GM19240 (cell line): ENCODE data around the gene ST8SIA5.
"Not testable (repeated sequence)": the region's sequence is repeated elsewhere in the genome, so short reads cannot be mapped to it uniquely, and the experiment has no call there.

Experiments
- DNase-seq: peaks from one replicate; pipeline ENCODE4 v3.0.0; 2011; ENCODE audit warnings: low spot score; ENCODE audit not compliant: insufficient read length

ST8SIA5 gene, protein sequence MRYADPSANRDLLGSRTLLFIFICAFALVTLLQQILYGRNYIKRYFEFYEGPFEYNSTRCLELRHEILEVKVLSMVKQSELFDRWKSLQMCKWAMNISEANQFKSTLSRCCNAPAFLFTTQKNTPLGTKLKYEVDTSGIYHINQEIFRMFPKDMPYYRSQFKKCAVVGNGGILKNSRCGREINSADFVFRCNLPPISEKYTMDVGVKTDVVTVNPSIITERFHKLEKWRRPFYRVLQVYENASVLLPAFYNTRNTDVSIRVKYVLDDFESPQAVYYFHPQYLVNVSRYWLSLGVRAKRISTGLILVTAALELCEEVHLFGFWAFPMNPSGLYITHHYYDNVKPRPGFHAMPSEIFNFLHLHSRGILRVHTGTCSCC

DNA sequence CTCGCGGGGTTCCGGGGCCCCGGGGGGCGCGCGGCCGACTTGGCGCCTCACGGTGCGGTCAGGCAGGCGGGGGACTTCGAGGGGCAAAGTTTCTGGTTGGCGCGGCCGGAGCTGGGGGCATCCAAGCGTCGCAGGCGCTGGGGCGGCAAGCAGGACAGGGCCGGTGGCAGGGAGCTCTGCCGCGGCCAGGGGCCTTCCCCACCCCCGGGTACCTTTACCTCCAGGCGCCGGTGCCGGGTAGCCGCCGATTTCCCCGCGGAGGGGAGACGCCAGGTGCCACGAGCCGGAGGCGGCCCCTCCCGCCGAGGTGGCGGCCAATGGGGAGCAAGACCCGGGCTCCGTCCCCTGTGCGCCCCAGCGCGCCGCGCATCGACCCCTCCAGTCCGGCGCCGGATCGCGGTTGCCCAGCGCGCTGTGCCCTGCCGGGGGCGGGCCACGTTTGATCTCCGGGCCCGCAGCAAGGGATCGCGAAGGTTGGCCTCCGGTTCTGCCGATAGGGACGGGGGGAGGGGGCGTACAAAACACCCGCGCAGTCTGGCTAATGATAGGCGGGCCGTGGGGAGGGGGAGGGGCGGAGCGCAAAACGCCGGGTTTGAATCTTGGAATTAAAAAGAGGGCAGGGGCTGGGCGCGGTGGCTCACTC is at the start of gene ST8SIA5:
ST8SIA5 (minus strand) TSS at position 495 of the 643 bp plus-strand sequence. CDS start 545 bp downstream, outside the sequence.
- DNase-seq = no peak

DNA sequence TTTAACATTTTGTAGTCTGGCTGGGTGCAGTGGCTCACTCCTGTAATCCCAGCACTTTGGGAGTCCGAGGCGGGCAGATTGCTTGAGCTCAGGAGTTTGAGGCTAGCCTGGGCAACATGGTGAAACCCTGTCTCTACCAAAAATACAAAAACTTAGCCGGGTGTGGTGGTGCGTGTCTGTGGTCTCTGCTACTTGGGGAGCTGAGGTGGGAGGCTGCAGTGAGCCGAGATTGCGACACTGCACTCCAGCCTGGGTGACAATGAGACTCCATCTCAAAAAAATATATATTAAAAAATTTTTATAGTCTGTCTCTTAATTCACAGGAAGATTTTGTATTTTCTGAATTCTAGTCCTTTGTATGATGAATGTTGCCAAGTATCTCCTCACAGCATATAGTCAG is 39.1 kb upstream of the ST8SIA5 start:
- DNase-seq = not testable (repeated sequence)

DNA sequence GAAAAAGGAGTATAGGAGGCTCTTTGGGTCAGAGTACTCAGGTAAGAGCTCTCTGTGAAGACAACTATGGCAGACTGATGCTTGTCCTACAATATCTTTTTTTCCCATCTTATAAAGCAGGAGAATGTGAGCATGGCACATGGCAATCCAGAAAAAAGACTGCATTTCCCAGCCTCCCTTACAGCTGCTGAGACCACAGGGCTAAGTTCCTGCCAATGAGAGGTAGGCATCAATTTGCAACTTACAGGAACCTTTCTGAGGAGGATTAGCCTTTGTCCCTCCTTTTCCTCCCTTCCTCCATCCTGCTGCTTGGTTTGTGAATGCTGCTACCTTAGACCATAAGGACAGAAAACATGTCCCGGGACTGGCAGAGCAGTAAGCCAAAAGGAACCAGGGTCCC is 37.8 kb upstream of the ST8SIA5 start:
- DNase-seq = no peak

DNA sequence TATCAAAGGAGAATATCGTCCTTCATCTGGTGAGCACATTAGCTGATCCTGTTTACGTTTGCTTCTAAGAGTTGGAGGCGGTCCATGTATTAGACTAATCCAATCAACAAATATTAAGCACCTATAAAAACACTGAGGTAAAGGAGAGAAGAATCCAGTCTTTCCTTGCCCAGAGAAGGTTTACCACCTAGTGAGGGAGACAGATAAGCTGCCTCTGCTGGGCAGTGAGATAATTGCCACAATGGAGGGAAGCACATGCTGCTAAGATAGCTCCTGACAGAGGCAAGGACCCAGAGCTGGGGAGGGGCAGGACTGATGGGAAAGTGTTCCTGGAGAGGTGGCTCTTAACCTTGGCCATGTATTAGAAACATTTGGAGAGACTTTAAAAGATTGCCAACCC is 36.7 kb upstream of the ST8SIA5 start:
- no peak for DNase-seq

DNA sequence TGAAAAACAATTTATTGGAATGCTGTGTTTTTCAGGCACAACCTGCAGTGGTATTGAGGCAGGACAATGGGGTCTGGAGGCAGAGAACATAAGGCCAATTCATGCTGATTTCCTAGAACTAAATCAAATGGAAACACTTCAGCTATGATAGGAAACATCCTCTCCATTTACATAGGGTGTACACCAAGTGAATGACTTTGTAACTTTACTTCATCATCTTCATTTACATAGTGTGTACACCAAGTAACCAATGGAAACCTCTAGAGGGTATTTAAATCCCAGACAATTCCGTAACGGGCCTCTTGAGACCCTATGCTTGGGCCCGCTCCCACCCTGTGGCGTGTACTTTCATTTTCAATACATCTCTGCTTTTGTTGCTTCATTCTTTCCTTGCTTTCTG is 32.2 kb upstream of the ST8SIA5 start:
- DNase-seq = no peak

DNA sequence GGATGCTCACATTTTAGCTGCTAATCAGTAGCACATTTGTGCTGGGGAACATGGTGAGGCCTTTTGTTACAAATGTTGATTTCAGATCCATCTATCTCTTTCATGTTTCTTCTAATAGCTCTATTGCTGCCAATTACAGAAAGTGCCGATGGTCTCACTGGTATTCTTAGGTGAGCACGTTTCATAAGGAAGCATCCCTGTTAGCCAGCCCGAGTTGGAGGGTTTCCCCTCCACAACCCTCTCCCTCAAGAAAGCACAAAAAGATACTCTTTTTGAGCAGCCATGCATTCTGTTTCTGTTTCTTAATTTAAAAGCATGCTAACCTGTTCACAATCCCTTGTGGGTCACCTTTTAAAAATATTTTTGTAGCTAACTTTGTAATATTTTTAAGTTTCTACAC is 30.8 kb upstream of the ST8SIA5 start:
- no peak for DNase-seq

DNA sequence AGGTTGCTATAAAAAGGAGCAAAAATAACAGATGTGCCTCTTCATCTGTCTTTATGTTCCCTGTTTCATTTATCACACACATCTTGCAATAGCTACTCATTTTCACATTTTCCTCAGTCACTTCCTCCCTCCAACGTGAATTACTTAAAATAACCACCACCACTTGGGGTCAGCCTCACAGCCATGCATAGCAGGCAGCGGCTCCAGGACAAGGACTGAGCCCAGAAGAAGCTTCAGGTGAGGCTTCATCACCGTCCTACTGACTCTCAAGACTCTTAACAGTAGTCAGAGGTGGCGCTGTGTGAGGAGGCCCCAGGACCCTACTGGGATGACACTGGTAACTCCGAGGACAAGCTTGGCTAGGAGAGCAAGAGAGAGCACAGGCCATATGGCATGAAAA is 15.5 kb upstream of the ST8SIA5 start:
- no peak for DNase-seq

DNA sequence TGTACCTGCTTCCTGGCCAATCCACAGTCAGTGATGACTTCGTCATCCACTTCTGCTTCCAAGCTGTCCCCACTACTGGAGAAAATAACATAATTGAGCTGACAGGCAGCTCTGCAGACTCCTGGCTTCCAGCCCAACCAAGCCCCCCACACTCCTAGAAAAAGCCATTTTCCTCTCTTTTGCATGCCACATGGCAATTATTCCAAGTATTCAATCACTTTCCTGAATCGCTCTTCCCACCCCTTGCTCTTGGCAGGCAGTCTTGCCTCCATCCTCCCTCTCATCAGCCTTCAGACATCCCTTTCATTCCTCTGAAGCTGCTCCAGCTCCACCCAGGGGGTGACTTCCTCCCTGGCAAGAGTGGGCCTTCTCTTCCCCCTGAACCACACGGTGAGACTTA is 14.3 kb upstream of the ST8SIA5 start:
- DNase-seq = no peak

DNA sequence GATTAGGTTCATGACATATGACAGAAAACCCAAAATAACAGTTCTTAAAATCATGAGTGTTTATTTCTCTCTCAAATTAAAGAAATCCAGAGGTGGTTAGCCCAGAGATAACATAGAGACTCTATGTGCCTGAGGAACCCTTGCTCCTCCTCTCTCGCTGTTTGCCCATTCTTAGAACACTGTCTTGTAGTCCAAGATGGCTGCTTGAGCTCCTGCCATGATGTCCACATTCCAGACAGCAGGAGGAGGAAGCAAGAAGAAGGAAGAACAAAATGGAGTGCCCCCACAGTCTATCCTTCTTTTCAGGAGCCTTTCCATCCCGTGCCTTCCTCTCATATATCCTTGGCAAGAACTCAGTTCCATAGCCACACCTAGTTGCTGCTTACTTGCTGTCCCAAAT is 13.9 kb upstream of the ST8SIA5 start:
- DNase-seq = no peak

DNA sequence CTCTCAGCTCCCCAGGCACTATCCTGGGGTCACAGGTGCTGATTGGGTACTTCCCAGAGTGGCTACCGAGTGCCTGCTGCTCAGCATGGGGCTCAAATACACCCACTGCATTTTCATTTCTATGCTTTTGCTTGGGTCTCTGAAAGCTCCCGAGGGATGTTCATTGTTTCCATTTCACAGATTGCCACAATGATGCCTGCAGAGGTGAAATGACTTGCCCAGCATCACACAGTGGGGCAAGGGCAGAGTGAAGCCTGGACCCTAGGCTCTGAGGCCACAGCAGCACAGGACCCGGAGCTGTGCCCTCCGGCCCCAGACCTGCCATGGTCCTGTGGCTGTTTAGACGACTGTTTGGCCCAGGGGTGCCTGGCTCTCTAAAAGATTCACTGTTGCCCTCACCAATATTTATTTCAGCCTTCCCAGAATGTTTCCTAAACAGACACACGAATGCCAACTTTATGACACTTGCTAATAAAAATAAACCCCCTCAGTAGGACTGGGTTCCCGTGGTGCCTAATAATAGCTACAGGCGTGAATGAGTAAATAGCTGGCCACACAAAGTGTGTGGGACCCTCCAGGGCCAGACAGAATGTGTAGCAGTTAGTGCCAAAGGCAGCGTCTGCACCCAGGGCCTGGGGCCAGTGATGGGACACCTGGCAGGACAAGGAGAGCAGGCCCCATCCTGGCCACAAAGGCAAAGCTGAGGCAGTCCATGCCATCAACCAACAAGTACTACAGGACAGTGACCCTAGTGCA is 11.5 kb upstream of the ST8SIA5 start:
- DNase-seq = no peak

DNA sequence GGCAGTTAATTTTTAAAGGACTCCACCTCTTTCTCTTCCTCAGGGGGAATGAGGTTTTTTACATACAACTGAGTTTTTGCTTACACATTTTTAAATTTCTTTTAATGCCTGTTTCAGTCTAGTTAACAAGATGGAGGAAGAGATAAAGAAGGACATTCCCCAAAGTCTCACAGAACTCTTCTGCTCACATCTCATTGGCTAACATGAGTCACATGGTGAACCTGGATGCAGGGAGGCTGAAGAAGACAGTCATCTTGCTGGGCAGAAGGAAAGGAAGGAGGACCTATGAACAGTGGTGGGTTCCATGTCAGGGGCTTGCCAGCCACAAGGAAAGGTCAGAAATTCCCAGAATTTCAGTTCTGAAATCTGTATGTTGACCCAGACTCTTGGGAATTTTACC is 10.4 kb upstream of the ST8SIA5 start:
- DNase-seq = no peak

DNA sequence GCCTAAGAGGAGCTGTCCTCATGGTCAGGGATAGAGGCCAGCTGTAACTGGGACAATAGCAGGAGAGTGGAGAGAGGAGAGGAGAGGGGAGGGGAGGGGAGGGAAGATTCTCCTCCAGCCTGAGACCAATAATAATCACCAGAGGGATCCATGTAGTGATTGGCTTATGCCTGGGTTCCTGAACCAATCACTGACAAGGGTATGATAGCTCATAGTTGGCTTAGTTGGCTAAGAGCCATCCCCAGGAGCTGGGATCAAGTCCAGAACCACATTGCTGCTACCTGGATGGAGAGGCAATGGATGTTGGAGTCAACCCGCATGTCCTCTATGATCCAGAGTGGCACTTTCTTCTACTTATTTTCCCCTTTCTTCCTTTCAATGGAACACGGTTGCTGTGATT is 7.7 kb upstream of the ST8SIA5 start:
- DNase-seq = no peak

DNA sequence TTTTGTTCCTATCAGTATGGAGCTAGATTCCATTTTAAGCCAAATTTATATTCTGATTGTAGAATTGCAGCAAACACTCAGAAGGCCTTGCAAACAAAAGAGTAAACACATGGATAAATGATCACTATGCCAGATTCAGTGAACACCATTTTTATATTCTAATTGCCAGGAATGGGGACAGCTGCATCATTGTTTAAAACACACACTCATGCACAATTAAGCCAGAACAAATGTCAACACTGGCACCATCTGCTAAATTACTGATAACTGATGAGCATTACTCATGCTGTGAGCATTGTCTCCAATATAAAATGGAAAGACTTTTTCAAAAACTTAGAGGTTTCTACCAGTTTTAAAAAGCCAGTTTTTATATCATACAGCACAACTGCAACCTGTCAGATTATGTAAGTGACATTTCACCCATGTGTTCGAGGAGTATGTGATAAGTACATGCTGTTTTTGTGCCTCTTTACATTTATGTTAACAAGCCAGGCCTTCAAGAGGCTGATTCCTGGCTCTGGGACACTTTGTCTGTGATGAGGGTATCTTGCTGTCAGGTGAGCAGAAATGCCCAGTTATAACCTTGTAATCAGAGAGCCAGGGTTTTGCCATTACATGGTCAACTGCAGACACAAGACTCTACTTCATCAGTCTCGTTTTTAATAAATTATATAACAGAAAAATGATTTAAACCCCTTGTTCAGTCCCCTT is 4.4 kb upstream of the ST8SIA5 start:
- DNase-seq = no peak

DNA sequence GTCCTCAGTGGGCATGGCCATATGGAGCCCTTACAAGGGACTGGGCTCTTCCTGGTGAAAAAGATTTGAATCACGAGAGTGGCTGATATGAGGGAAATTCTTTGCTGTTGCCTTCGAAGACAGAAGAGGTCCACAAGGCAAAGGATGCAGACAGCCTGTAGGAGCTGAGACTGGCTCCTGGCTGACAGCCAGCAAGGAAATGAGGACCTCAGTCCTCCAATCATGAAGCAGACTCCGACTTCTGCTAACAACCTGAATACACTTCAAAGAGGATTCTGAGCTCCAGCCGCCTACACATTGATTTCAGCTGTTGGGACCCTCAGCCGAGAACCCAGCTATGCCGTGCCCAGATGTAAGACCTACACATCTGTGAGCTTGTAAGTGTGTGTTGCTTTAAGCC is 3.0 kb upstream of the ST8SIA5 start:
- DNase-seq = no peak

DNA sequence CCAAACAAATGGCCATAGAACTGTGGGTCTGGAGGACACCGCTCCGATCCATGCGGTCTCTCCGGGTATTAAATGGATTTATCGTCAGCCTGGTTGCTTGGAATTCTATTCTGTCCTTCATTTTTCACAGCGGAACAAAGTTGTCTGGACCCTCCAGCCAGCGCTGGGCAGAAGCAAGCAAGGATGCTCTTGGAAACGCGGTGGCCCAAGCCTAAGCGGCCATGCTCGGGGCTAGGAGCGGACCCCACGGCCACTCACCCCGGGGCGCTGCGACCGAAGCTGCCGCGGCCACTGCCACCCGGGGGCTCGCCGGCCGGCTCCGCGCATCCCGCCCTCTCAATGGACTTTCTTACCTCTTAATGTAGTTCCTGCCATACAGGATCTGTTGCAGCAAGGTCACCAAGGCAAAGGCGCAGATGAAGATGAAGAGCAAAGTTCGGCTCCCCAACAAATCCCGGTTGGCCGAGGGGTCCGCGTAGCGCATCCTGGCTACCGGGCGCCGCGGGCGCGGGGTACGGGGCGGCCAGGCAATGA is 761 bp downstream of the ST8SIA5 start:
- no peak for DNase-seq

DNA sequence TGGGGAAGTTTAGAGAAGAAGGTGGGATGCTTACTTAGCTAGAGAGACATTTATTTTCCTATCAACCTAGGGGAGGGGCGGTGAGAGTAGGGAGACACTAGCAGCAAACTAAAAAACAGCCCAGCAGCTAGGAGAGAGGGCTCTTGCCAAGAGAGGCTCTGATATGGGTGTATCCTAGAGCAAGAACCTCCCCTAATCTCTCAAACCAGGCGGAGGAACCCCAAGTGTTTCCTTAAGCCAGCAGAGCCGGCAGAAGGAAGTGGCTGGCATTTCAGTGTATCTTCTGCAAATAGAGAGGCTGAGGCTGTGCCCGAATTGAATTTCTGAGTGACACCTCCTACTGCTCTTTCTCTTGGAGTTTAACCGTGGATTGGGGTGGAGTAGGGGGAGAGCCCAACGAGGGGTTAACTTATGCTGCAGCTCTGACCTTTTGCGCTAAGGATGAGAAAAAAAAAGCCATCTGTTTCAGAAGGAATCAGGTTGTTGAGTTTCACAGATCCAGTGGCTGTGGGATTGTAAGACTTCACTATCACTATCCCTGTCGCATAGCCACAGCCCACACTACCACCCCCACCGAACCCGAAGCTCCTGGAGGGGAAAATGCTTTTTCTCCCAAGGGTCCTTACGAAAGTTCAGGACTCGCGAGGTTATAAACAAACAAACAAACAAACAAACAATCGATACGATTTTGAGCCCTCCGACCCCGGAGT is 1.4 kb downstream of the ST8SIA5 start:
- no peak for DNase-seq

DNA sequence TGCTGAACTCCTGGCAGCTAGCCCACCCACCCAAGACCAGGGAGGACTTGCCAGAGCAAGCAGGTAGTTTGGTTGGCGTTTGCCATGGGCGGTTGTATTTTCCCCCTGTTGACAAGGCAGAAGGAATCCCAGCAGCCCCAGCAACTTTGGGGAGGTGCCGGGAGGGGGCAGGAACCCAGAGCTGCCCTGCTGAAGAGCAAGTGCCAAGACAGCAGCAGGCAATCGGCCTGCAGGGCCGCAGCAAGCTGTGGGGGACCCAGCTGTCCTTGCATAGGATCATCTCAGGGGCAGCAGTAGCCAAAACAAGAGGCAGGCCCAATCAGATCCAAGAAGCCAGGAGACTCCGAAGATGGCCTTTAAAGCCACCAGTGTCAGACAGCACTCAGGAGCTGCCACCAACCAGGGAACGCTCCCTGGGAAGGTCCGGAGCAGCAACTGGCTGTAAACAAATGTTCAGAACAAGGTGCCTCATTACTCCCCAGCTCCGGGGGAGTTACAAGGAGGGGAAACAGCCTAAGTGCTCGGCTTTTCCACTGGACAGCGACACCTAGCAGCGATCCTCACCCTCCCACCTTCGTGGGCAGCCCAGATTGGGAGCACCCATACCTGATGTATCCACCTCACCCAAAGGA is 2.1 kb downstream of the ST8SIA5 start:
- no peak for DNase-seq

DNA sequence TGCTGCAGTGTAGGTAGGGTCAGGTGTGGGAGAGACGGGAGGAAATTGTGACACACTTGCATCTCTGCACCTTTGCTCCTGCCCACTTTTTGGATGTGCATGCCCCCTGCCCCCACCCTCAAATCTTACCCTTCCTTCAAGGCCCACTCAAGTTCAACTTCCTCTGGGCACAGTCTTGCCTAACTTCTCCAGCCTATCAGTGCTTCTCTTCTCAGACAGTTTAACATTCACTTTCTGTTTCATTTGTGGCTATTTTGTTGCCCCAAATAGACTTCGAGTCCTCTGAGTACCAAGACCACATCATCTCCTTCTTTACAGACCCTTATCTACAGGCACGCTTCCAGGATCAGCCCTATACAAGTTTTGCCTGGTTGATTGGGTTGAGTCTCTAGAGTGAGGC is 2.7 kb downstream of the ST8SIA5 start:
- no peak for DNase-seq

DNA sequence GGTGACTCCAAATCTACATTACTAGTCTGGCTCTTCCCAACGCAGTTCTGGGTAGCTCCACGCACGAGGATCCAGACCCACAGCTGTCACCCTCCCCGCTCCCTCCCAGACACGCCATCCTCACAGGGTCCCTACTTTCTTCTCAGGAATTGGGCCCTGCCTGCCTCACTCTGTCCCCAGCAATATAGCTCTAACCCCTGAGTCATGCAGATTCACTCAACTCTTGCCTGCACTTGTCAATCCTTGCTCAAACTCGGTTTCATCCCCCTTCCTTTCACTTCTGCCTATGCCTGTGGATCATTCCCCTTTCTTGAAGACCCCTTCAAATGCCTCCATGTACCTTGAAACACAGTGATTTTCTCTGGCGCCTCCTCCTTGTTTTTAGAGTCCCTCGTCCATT is 5.0 kb downstream of the ST8SIA5 start:
- DNase-seq = no peak

DNA sequence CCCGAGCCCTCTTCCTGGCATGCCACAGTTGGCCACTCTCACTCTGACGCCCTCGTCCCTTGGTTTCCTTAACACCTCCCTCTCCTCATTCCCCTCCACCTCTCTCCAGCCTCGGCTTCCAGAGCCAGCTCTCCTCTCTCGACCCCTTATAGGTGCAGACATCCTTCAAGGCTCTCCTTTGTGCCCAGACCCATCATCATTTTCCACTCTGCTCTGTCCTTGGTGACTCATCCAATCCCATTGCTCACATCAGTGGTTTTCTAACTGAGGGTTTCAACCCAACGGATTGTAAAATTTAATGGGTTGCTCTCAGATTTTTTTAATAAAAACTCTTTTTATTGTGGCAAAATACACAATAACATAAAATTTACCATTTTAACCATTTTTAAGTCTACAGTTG is 6.2 kb downstream of the ST8SIA5 start:
- no peak for DNase-seq
